GM12878 (cell line): ENCODE results near the gene PRTFDC1. TPM values are rescaled to one million over a fixed set of nuclear protein-coding genes. Genes with fewer than 3 reads are reported as not detected.
A peak's percentile ranks its signal among the peaks of the same experiment; 100 is the strongest.

ENCODE experiments used
- ATAC-seq: fragments of 200-7000 bp; cut with Tn5 transposase; 3 replicates; pipeline ENCODE4 v1.9.1; 2020; ENCODE audit warnings: mild to moderate bottlenecking, moderate library complexity
- BruUV-seq: library from RNA; stranded (reverse); fragments of 400-500 nt; replicated peaks from 2 replicates; lab custom pipeline; 2021; lab: Mats Ljungman, UMichigan
- CTCF ChIA-PET: fragments of 300-600 bp; sonication (Branson Sonifier 250); formaldehyde crosslinking; extraction: SDS; loops from one replicate; lab custom pipeline; 2021; ENCODE audit warnings: inconsistent platforms; lab: Yijun Ruan, JAX
- POLR2A ChIA-PET: fragments of 350-600 bp; formaldehyde crosslinking; extraction: SDS; loops from one replicate; lab custom pipeline; 2021; ENCODE audit warnings: inconsistent platforms; lab: Charles Lee
- RAD21 ChIA-PET: fragments of 300-600 bp; sonication (Branson Sonifier 250); formaldehyde crosslinking; loops from one replicate; lab custom pipeline; 2023; ENCODE audit warnings: antibody characterized with exemption; ENCODE audit not compliant: unreplicated experiment; lab: Charles Lee
- SMC1A ChIA-PET: fragments of 300-600 bp; sonication (Branson Sonifier 250); formaldehyde crosslinking; loops from one replicate; lab custom pipeline; 2023; ENCODE audit not compliant: unreplicated experiment, uncharacterized antibody; lab: Charles Lee
- DNase-seq: peaks from one replicate; pipeline ENCODE4 v3.0.0-alpha.2; 2011; ENCODE audit warnings: low read depth, low spot score
- FAIRE-seq: peaks from 3 replicates; lab custom pipeline; 2011; peaks lifted over from hg19 to GRCh38; lab: Jason Lieb, UNC
- H2AFZ ChIP-seq: 2 replicates; pipeline ENCODE4 v1.6.0; 2011; ENCODE audit warnings: low read depth, low read length, control low read depth; ENCODE audit not compliant: control insufficient read depth
- H3K27ac ChIP-seq: 2 replicates; pipeline ENCODE4 v1.5.1; 2011; ENCODE audit warnings: control low read depth; ENCODE audit not compliant: control insufficient read depth, insufficient read depth
- H3K27me3 ChIP-seq, 2 experiments: replicated peaks in 1 of 2; 2 replicates each; pipeline versions ENCODE4 v1.6.0 to v1.6.1; 2011; ENCODE audit warnings: low read length in 1 of 2; ENCODE audit not compliant: control insufficient read depth in 2 of 2, insufficient read depth in 2 of 2
- H3K36me3 ChIP-seq, 2 experiments: 2 replicates each; pipeline ENCODE4 v1.5.1; 2011; ENCODE audit warnings: low read length in 1 of 2; ENCODE audit not compliant: control insufficient read depth in 2 of 2, insufficient read depth in 2 of 2
- H3K4me1 ChIP-seq: 2 replicates; pipeline ENCODE4 v1.6.1; 2011; ENCODE audit warnings: mild to moderate bottlenecking, low read length, moderate library complexity, mixed read lengths; ENCODE audit not compliant: control insufficient read depth, insufficient read depth
- H3K4me2 ChIP-seq: 2 replicates; pipeline ENCODE4 v1.6.0; 2011; ENCODE audit warnings: control low read depth; ENCODE audit not compliant: control insufficient read depth, insufficient read depth
- H3K4me3 ChIP-seq: fragments of 200-600 bp; sonication (generic); 2 replicates; pipeline ENCODE4 v1.5.1; 2016
- H3K79me2 ChIP-seq: 2 replicates; pipeline ENCODE4 v1.6.0; 2011; ENCODE audit warnings: low read length; ENCODE audit not compliant: control insufficient read depth, insufficient read depth
- H3K9ac ChIP-seq: 2 replicates; pipeline ENCODE4 v1.8.0; 2011; ENCODE audit warnings: low read length, control low read depth, mixed read lengths; ENCODE audit not compliant: control insufficient read depth, insufficient read depth
- H3K9me3 ChIP-seq: replicated peaks from 3 replicates; pipeline ENCODE4 v1.5.1; 2011; ENCODE audit warnings: mild to moderate bottlenecking, low read length; ENCODE audit not compliant: control insufficient read depth, insufficient read depth
- H4K20me1 ChIP-seq: 2 replicates; pipeline ENCODE4 v1.6.0; 2011; ENCODE audit not compliant: control insufficient read depth, insufficient read depth
- EGR1 ChIP-seq, 2 experiments: IDR thresholded peaks; 1 replicate in 1 of 2; 2 replicates in 1 of 2; pipeline ENCODE4 v1.6.1; 2011 to 2012; ENCODE audit warnings: low read depth in 2 of 2, low read length in 2 of 2, borderline replicate concordance in 1 of 2, mild to moderate bottlenecking in 1 of 2, moderate library complexity in 1 of 2
- GABPA ChIP-seq: IDR thresholded peaks from 2 replicates; pipeline ENCODE4 v1.6.1; 2014; ENCODE audit warnings: antibody characterized with exemption, low read depth, mild to moderate bottlenecking, inconsistent platforms
- PAX5 ChIP-seq: IDR thresholded peaks from 2 replicates; pipeline ENCODE4 v1.6.1; 2011; ENCODE audit warnings: low read depth, low read length, borderline replicate concordance
- POLR2AphosphoS2 ChIP-seq: IDR thresholded peaks from 2 replicates; pipeline ENCODE4 v1.6.1; 2011; ENCODE audit warnings: low read depth, mild to moderate bottlenecking, low read length, improper control_type of control experiment, moderate library complexity
- SPI1 ChIP-seq: IDR thresholded peaks from 2 replicates; pipeline ENCODE4 v1.6.1; 2011; ENCODE audit warnings: low read depth, mild to moderate bottlenecking, low read length, moderate library complexity, borderline replicate concordance; ENCODE audit not compliant: insufficient read depth
- WGBS: methylation state at CpG from one replicate; pipeline ENCODE4 v1.1.6; 2016; ENCODE audit warnings: low lambda C conversion rate; ENCODE audit not compliant: insufficient replicate concordance, insufficient coverage; ENCODE audit errors: missing lambda C conversion rate; 5-methylcytosine and 5-hydroxymethylcytosine counted together
- in situ Hi-C: fragments of 300-500 bp; cut with MboI; formaldehyde crosslinking; loops from 9 replicates; pipeline ENCODE4 v1.14.3; 2018; ENCODE audit warnings: mixed read lengths
- intact Hi-C: fragments of 100-400 bp; cut with micrococcal nuclease; formaldehyde crosslinking; loops from one replicate; pipeline ENCODE4 v1.14.2; 2022; ENCODE audit not compliant: unreplicated experiment
- polyA plus RNA-seq, 11 experiments: library from polyadenylated mRNA; depleted of rRNA in 4 of 11; unstranded in 6 of 11; stranded (reverse) in 5 of 11; fragments of >200 nt; fragmentation: Nextera tagmentation in 4 of 11; fragmentation: Illumina TruSeq in 1 of 11; extraction: Ambion mirVana in 4 of 11; extraction: Trizol in 1 of 11; gene quantifications; 1 replicate in 1 of 11; 2 replicates in 10 of 11; pipeline versions ENCODE4 v1.2.1 to v1.2.3, GENCODE V29; 2011 to 2016; ENCODE audit warnings: inconsistent platforms in 2 of 11, missing spikeins in 2 of 11, low read depth in 1 of 11
- total RNA-seq, 4 experiments: library from RNA; depleted of rRNA in 3 of 4; stranded (reverse); fragments of >200 nt in 3 of 4; fragmentation: Illumina TruSeq in 1 of 4; extraction: Trizol in 1 of 4; gene quantifications; 2 replicates each; pipeline versions ENCODE4 v1.2.1 to v1.2.3, GENCODE V29; 2013 to 2021
- TF ChIP-seq, protein P1 (sequence below): IDR thresholded peaks from 2 replicates; pipeline ENCODE4 v1.6.1; 2012; ENCODE audit warnings: improper control_type of control experiment, low read depth, low read length; ENCODE audit not compliant: insufficient replicate concordance
- TF ChIP-seq, protein P2 (sequence below): fragments of 450-650 bp; IDR thresholded peaks from 2 replicates; pipeline ENCODE4 v1.6.1; 2017; ENCODE audit warnings: mild to moderate bottlenecking, moderate library complexity

PRTFDC1 gene
- total and polyA plus RNA-seq, 10 of the 15 experiments (the other 5 are each of a cell fraction or from before 2014, with no cell fraction given): 5.5 to 17.3 (median 11.3) TPM

DNA sequence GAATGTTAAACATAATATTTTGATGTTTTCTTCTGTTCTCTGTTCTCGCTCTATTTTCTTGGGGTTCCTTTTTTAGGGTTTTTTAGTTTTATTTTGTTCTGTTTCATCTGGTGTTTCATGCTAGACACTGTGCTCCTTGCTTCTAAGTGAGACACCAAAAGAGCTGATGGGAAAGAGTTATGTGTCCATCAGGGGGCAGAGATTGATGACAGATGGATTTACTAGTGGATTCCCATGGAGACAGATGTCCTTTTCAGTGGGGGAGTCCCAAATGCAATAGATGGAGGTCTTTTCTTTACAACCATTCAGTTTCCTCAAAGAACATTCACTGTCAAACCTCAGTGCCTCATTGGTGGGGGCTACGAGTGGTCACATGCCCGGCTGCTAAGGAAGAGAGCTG lies 34.9 kb downstream of the PRTFDC1 start (continued):
- TF ChIP-seq, protein P1, sequence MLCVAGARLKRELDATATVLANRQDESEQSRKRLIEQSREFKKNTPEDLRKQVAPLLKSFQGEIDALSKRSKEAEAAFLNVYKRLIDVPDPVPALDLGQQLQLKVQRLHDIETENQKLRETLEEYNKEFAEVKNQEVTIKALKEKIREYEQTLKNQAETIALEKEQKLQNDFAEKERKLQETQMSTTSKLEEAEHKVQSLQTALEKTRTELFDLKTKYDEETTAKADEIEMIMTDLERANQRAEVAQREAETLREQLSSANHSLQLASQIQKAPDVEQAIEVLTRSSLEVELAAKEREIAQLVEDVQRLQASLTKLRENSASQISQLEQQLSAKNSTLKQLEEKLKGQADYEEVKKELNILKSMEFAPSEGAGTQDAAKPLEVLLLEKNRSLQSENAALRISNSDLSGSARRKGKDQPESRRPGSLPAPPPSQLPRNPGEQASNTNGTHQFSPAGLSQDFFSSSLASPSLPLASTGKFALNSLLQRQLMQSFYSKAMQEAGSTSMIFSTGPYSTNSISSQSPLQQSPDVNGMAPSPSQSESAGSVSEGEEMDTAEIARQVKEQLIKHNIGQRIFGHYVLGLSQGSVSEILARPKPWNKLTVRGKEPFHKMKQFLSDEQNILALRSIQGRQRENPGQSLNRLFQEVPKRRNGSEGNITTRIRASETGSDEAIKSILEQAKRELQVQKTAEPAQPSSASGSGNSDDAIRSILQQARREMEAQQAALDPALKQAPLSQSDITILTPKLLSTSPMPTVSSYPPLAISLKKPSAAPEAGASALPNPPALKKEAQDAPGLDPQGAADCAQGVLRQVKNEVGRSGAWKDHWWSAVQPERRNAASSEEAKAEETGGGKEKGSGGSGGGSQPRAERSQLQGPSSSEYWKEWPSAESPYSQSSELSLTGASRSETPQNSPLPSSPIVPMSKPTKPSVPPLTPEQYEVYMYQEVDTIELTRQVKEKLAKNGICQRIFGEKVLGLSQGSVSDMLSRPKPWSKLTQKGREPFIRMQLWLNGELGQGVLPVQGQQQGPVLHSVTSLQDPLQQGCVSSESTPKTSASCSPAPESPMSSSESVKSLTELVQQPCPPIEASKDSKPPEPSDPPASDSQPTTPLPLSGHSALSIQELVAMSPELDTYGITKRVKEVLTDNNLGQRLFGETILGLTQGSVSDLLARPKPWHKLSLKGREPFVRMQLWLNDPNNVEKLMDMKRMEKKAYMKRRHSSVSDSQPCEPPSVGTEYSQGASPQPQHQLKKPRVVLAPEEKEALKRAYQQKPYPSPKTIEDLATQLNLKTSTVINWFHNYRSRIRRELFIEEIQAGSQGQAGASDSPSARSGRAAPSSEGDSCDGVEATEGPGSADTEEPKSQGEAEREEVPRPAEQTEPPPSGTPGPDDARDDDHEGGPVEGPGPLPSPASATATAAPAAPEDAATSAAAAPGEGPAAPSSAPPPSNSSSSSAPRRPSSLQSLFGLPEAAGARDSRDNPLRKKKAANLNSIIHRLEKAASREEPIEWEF: no peak
- TF ChIP-seq EGR1 (IDR thresholded peaks at IDR 0.05; ENCODE audit: borderline replicate concordance in 1 of 2, low read depth in 2 of 2, low read length in 2 of 2): no peak
- no peak for TF ChIP-seq PAX5

DNA sequence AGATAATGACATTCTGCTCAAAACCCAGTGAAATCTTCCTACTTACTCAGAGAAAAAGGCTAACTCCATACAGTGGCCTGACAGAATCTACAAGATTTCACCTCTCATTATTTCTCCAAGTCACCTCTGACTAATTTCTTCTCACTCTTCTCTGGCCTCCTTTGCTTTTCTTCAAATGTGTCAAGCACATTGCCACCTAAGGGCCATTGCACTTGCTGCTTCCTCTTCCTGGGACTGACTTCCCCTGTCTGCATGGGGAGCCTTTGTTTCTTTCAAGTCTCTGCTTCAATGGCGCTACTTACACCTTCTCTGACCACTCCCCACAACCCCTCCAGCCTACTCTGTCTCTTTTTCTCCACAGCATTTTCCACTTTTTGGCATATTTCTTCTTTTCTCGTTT lies 36.0 kb downstream of the PRTFDC1 start:
- no peak overlapping the region for H3K4me2 ChIP-seq
- ChIA-PET RAD21 (no interaction called here), SMC1A (interaction anchor here (1.3 to 9.9 kb wide), 6 partner anchors 10 to 35 kb away, joined by 3 to 152 read pairs (median 6); partner anchors contain the start of gene PRTFDC1), CTCF (interaction anchor here (1.5 to 1.6 kb wide), 2 partner anchors 10 to 13 kb away, joined by 4 to 6 read pairs; no protein-coding TSS in a partner anchor), POLR2A (interaction anchor here (0.9 to 1.0 kb wide), 2 partner anchors 13 to 35 kb away, joined by 3 read pairs; no protein-coding TSS in a partner anchor)
- H2AFZ ChIP-seq: no peak overlapping the region
- intact Hi-C loops (no loop called here), in situ Hi-C loops (loop anchor here (25.0 kb wide), 1 partner anchor 1521 kb away; the partner anchor contains the start of gene APBB1IP)
- ATAC-seq (peak; percentile 38), DNase-seq (no peak), FAIRE-seq (no peak)
- 61% methylated on average over 2 of the region's 2 CpGs for WGBS
- no peak overlapping the region for H3K4me3 ChIP-seq
- no peak overlapping the region for H3K27ac ChIP-seq
- H3K36me3 ChIP-seq: no peaks in the 10 kb centered on the region
- peaks cover 1% of the 10 kb centered on the region; the same call in 1 of the 3 replicates for H3K9me3 ChIP-seq
- no peak overlapping the region for H3K9ac ChIP-seq
- TF ChIP-seq SPI1 (0 out of 2 replicates have a peak, but pooled peaks have one; percentile 16), POLR2AphosphoS2 (no peak), GABPA (peak; percentile 17; the same call in 1 of the 2 replicates)
- TF ChIP-seq, protein P2, sequence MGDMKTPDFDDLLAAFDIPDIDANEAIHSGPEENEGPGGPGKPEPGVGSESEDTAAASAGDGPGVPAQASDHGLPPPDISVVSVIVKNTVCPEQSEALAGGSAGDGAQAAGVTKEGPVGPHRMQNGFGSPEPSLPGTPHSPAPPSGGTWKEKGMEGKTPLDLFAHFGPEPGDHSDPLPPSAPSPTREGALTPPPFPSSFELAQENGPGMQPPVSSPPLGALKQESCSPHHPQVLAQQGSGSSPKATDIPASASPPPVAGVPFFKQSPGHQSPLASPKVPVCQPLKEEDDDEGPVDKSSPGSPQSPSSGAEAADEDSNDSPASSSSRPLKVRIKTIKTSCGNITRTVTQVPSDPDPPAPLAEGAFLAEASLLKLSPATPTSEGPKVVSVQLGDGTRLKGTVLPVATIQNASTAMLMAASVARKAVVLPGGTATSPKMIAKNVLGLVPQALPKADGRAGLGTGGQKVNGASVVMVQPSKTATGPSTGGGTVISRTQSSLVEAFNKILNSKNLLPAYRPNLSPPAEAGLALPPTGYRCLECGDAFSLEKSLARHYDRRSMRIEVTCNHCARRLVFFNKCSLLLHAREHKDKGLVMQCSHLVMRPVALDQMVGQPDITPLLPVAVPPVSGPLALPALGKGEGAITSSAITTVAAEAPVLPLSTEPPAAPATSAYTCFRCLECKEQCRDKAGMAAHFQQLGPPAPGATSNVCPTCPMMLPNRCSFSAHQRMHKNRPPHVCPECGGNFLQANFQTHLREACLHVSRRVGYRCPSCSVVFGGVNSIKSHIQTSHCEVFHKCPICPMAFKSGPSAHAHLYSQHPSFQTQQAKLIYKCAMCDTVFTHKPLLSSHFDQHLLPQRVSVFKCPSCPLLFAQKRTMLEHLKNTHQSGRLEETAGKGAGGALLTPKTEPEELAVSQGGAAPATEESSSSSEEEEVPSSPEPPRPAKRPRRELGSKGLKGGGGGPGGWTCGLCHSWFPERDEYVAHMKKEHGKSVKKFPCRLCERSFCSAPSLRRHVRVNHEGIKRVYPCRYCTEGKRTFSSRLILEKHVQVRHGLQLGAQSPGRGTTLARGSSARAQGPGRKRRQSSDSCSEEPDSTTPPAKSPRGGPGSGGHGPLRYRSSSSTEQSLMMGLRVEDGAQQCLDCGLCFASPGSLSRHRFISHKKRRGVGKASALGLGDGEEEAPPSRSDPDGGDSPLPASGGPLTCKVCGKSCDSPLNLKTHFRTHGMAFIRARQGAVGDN: peak; percentile 71; the same call in 1 of the 2 replicates
- H3K79me2 ChIP-seq: no peaks in the 10 kb centered on the region
- H4K20me1 ChIP-seq: no peaks in the 10 kb centered on the region
- H3K27me3 ChIP-seq: no peaks in the 10 kb centered on the region
- no TSS peak for BruUV-seq
- peaks cover 7% of the 10 kb centered on the region for H3K4me1 ChIP-seq
